Stimulated activated CD4-positive, alpha-beta T cell treated with anti-CD3 and anti-CD28 coated beads, Interleukin-2, amount 100 ng/mL, for 48 hours (primary cell): Measurements from ENCODE around the gene MVB12B.

Source experiments
- DNase-seq, 2 donors: peaks; one replicate each; pipeline ENCODE4 v3.0.0-alpha.2; 2020

Gene MVB12B

DNA sequence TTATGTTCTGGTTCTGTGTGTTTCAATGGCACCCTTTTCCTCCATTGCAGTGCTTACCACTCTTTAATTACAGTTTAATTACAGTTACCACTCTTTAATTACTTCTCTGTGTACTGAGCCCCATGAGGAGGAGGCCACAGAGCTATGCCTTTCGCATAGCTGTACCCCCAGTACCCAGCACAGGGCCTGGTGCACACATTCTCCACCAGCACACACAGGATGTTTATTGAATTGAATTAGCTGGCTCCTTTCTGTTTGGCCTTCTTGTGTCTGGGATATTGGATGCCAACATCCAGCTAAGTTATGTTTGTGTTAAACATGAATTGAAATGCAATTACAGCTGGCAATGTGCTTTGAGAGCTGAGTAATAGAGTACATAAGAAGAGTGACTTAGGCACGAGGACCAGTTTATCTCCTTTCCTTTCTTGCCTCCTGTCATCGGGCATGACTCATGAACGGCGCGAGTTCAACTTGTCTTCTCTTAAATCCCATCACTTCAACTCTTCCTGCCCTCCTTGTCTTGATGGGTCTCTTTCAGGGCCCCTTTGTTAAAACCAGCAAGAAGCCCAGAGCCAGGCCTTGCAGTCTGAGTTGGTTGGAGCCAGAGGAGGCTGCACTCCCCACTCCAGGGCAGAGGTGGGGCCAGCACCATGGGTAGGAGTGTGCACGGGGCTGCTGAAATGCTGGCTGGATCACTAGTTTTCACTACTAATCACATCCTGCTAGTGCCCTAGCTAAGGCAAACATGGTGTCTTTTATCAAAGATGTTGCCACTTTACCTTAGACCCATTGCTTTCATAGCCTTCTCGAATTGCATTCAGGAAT lies 37.4 kb downstream of the MVB12B start:
- DNase-seq, result no peak

DNA sequence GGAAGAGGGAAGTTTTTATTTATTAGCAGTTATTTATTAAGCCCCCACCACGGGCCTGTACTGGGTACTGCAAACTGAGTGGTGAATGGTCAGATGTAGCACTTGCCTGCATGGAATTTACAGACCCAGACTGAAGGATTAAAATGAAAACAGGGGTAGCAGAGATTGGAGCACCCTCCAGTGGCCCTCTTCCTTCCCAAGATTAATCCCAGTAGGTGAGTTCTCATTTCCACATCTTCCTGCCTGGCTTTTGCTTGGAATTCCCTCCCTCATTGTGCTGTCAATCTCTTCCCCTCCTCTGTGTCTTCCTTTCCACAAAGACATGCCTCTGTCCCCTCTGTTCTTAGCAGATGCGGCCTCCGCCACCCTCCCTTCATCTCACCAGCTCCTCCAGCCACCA lies 39.2 kb downstream of the MVB12B start:
- no peak for DNase-seq

DNA sequence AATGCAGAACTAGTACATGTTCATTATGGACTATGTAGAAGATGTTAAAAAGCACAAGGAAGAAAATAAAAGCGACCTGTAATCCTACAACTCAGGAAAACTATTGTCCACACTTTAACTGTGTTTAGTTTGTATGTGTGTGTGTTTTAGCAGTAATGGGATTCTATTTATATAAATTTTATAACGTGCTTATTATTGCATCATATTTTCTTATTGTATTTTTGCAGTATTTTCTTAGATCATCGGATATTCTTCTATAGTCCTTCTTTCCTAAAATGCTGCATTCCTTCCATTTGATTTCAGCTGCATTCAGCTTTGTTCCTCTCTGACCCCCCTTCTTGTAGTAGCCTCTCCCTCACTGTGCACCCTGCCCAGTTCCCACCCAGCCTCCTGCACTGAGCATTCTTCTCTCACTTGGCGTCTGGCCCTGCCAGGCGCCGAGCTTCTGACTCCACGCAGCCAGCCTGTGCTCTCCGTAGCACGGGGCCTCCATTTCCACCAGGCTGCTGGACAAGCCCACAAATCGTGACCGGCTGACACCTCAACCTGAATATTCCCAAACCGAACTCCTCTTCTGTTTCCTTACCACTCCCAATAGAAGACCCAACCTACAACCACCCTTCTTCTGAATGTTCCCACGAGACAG lies 39.9 kb downstream of the MVB12B start:
- no peak for DNase-seq

DNA sequence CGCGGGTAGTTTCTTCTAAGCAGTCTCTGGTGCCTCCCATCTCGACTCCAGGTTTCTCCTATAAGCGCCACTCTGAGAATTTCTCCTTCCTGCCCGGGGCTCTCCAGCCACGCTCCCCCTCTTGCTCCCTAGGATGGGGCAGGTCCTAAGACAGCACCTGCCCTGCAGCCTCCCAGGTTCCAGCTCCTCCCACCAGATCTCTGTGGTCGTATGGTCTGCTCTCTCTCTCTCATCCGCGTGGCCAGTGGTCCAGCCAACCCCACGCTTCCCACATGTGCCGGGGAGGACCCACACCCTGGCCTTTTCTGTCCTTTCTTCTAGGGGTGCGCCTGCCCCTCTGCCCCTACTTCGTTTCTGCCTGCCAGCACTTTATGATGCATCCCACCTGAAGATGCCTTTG lies 40.5 kb downstream of the MVB12B start:
- DNase-seq, result no peak

DNA sequence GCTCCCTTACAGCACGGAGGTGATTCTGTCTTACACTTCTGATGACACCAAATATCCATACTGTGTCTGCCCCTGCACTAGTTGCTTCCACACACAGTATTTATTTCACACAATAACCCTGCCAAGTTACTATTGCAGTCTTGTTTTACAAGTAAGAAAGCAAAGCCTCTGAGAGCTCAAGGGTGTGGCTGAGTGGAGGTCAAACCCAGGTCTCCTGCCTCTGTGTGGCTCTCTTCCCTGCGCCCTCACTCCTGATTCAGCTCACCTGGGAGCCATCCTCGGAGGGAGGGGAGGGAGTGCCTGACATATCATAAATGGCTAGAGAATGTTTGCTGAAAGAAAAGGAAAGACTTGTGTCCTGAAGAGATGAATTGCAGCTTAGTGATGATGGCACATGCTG lies 41.0 kb downstream of the MVB12B start:
- no peak for DNase-seq

DNA sequence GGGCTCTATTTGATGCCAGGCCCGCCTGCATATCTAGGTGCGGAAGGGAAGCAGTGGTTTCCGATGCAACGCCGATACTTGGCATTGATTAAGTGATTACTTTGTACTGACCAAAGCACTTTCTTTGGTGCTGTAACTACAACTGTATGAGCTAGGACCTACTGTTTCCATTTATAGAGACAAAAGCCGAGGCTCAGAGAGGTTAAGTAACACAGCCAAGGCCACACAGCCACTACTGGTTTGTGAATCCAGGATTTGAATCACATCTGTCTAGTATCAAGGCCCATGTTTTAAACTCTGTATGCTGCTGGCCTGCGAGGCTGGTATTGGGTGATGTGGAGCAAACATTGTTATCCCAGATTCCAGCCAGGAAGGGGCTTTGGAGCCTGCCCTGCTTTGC lies 41.4 kb downstream of the MVB12B start:
- DNase-seq, result no peak

DNA sequence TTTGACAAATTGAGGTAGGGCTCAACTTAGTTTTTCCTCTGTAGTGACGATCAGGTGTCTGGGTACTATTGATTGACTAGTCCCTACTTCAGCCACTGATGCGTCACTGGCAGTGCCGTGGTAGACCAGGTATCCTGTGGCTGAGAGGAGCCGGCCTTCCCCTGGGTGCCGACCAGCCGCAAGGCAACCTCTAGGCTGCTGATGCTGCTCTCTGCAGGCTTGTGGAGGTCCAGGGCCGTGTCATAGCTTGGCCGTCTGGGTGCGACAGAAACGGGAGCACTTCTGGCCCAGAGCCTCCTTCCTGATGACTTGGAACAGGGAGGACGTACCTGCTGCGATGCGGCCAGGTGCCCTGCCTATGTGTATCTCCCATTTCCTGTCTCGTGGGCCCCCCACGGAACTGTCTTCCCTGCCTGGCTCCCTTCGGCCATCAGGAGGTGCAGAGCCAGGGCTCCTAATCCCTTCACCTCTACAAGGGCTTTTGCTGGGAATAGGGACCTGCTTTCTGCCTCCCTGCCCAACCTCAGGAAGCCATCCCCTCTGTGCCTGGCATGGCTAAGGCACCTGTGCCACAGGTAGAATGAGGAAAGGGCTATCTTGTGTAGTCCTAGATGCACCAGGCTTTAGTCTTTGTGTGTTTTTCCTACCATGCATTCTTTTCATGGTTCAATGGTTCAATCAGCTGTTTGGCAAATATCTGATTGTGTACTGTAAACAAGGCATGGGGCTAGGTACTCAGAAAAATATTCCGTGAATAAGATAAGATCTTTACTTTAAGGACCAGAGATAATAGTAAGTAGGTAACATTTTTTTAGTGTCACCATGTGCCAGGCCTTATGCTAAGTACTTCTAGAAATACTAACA lies 44.6 kb downstream of the MVB12B start:
- no peak for DNase-seq

DNA sequence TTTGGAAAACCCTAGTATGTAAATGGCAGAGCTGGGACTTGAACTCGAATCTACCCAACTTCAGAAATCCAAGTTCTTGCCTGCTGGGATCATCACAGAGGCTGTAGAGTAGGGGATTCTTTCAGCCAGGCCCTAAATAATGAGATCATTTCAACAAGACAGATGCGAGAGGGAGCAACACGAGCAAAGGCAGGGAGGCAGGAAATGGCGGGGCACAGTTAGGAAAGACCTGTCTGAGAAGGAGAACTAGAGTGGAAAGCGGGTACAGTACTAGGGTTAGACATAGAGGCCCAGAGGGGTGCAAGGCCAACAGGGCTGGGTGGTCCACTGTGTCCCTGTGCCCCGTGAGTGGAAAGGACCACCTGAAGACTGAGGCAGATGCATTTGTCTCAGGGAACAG lies 46.1 kb downstream of the MVB12B start:
- DNase-seq, result no peak

DNA sequence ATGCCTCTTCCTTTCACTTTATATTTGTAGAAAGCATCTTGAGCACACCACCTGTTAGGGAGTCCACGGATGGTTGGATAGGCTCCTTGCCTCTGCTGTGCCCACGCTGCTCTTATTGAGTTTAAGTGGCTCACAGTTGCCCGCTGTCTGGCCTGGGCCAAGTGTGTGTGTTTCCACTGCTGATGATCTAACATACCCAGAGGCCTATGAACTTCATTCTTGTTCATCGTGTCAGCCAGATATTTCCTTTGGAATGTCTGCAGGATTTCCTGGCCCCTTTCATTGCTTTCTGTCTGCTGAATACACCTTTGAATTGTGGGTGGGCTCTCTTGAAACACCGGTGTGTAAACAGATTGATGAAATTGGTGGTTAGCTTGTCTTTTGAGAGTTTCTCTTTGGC lies 46.6 kb downstream of the MVB12B start:
- DNase-seq, result no peak

DNA sequence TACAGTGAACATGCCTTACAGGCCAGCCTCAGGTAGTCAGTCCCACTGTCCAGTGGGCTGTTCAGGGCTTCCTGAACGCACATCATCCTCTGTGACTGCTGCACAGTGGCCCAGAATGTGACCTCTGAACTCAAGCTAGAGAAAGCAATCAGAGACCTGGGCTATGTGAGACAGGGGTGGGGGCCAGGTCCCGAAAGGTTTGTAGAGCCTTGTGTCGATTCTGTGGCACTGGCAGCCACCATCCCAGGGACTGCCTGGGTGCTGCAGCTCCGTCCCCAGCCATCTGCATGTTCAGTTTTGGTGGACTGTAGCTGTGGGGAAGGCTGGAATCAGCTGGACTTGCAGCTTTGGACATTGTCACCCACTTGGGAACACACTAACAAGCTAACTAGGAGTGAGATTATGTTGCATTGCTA lies 47.7 kb downstream of the MVB12B start:
- no peak for DNase-seq

DNA sequence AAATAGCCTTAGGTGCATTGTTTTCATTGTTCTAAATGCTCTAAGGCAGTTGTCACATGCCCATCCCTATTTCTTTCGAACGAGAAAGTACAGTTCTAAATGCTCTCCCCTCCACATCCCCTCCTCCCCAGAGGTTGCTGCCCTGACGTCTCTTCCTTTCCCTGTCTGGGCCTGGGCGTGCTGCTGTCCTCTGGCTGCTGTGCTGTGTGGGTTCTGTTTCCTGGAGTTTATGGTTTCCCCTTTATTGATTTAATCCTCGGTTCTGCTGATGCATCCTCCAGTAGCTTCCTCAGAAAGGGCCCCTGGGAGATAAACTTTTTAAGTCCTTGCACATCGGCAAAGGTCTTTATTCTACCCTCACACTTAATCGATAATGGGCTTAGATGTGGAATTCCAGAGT lies 48.8 kb downstream of the MVB12B start:
- no peak for DNase-seq

DNA sequence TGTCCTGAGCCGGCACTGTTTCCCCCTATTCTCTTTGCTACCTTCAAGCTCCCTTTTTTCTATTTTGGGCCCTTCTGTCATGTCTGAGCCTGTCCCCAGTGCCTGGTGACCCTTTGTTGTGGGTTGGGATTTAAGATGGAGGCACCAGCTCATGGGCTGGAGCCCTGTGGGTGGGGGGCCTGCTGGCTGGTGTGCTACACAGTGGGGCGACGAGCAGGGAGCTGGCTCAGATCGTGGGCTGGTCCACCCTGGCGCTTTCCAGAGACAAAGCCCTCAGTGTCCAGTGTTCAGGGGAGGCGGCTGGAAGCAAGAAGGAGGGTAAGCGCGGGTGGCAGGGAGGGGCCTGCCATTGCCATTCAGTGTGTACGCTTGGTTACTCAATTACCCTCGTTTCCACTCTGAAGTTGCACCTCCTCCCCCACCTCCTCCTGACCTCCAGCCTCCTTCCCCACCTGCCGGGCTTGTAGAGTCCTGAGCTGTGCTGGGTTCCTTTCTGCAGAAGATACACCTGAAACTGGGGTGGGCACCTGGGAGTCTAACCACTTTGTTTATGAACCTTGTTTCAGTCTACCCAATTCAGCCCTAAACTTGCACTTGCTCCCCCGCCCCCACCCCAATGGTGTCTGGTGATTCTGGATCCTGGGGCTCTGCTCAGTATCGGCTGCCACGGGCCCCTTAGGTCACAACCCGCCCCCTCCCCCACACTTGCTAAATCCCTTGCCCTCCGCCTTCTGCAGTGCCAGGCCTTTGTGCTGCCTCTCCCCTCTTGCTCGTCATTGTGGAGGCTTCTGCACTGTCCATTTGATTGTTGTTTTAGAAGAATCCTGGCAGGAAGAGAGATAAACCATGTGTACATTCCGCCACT lies 49.9 kb downstream of the MVB12B start:
- no peak for DNase-seq

DNA sequence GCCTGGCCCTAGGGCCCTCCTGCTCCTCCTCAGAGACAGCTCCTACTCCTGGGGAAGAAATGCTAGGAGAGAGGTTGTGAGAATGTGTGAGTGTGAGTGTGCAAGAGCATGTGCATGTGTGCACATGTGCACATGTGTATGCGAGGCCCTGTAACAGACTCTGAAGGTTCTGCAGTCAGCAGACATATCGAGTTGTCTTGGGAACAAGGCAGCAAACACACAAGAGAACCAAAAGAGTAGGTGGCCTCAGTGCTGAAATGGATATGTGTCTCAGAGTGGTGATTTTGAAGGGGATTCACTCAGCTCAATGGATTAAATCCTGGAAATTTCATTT lies 50.5 kb downstream of the MVB12B start:
- DNase-seq, result no peak

DNA sequence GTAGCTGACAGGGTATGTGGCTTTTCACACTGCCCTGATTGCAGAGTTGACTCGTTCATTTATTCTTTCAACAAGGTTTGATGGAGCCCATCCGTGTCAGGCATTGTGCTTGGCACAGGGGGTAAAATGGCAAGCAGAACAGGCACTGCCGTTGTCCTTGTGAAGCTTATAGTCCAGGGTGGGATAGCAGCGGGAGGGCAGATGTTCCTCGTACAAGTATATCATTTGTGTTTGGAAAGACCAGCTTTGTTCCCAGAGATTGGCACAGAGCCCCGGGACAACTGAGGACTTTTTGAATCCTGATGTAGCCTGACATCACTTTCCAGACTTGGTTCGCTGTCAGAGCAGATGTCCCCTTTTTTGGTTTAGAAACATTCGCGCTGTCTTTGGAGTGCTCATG lies 50.9 kb downstream of the MVB12B start:
- DNase-seq, result no peak

DNA sequence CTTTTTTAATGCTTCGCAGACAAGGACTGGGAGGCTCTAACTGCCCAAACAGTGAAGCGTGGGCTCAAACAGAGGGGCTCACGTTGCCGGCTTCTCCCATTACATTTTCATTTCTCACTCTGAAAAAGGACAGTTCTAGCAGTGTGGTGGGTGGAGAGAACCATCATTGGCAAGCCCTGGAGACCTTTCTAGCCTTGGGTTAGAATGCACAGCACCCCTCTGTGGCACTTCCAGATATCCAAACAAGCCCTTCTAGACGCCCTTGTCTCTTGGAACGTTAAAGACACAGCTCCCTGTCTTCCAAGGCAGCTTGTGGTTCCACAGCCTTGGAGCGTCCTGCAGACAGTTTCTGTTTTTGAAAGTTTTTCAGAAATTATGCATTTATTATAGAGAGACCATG lies 52.1 kb downstream of the MVB12B start:
- no peak for DNase-seq

DNA sequence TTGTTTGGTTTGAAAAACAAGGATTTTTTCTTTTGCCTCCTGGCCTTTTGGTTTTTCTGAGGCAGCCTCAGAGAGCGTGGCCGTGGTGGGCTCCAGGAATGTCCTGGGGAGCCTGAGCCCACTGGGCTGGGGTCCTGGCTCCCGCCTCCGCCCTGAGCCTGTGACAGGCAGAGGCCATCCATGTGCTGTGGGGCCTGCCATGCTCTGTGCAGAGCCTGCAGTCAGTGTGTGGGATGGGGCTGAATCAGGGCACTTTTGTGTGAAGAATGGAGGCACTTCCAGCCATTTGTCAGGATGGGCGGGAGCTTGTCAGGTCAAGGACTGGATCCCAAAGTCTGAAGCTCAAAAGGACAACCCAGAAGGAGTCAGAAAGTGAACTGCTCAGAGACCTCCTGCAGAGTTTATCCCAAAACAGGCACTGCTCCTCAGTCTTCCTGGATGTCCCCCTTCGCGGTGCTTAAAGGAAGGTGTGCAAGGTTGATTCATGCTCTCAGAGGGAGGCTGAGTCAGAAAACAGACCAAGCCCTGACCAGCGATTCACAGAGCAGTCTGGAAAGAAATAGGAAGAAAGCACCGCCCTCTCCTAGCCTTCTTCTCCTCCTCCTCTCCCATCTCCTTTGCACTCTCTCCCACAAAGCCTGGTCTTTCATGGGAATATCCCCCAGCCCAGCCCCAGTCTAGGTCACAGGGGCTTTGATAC lies 53.2 kb downstream of the MVB12B start:
- no peak for DNase-seq

DNA sequence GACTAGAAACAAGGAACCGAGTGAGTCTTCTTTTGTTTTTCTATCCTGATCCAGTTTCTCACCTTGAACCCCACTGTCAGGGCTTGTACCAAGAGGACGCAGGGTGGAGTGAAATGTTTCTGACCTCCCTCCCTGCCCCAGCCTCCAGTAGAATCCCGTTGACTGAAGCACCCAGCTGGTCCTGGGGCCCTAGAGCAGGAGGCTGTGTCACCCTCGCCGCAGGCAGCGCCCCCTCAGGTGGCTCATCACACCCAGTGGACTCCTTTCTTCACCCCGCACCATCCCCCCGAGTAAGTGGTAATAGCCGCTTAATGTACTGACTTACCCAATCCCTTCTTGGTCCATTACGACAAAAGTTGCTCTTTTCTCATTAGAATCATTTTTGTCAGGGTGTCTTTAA lies 53.8 kb downstream of the MVB12B start:
- DNase-seq, result no peak

DNA sequence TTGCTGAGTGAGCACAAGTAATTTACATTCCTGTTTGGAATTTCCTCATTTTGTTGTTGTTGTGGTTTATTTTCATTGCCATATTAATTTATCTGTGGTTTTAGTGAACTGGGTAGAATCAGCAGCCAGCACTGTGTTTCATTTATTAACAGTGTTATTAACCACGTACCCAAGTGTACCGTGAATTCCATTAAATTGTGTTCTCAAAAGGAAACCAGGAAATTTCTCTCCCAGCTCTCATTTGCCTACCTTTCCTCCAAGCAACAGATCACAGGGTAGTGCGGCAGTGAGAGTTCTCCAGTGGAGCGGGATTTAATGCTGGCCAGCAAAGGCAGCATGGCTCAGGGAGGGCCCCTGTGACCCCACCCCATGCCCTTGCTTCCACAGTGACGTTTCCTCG lies 54.6 kb downstream of the MVB12B start:
- DNase-seq, result no peak

DNA sequence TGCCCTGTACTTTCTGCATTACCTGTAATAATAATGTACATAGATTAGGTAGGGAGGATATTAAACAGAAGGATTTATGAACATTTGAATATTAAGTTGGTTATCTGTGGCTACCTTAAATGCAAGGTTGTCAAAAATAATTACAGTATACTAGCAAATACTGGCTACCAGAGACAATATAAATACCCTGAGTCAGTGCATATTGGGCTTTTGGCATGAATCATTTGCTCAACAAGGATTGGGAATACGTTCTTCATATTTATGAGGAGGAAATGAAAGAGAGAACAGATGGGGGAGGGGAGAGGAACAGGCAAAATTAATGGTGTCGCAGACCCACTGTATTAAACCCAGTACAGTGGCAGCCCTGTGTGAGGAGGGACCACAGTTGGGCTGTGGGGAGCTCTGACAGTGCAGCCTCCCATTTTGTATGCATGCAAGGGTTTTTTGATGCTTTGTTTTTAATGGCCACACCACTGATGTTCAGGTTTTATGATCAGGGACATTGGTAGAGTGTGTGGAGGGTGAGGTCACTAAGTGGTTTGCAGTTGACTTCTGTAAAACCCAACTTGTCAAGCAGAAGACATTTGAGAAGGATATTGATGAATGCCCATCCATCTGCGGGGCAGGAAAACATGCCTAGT lies 56.9 kb downstream of the MVB12B start:
- no peak for DNase-seq

DNA sequence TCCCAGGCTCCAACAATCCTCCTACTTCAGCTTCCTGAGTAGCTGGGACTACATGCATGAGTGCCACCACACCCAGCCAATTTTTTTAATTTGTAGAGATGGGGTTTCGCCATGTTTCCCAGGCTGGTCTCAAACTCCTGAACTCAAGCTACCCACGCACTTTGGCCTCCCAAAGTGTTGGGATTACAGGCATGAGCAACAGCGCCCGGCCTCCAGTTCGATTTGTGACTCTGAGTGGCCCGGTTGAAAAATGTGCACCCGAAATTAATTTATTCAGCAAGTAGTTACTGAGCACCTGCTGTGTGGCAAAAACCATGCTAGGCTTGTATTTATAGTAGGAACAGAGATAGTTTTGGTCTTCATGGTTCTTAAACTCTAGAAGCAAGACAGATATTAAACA lies 58.3 kb downstream of the MVB12B start:
- DNase-seq, result no peak

DNA sequence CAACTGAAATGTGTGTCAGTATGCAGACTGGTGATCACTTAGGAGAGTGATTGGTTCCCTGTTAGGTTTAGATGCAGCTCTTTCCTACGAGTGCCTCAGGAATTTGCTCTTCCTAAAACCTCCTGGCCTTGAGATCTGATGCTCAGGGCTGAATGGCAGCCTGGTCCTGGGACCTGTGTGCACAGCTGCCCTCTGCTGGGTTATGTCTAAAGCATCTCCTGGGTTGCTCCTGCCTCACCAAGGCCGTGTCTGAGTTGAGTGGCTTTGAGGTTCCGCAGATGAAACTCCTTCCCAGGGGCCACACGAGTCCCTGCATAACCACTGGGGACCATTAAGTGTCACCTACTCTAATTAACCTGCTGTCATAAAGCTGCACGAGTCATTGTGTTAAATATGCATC lies 59.5 kb downstream of the MVB12B start:
- no peak for DNase-seq

DNA sequence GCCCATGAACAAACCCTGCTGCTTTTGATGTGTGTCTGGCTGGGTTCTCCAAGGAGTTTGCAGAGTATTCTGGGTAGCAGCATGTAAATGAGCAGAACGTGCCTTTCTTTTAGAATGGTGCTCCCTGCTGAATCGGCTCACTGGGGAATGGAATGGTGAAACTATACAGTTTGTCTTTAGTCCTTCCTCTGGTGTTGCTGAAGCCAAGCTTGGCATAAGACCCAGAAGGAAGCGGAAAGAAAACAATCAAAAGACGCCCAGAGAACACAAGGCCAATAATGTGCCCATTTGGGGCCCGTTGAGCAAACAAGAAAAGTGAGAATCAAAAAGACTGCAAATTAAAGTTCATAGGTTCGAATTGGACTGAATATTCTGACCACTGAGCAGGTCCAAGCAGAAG lies 60.1 kb downstream of the MVB12B start:
- no peak for DNase-seq
